ENCODE measurements around the gene CLNK.

DNA sequence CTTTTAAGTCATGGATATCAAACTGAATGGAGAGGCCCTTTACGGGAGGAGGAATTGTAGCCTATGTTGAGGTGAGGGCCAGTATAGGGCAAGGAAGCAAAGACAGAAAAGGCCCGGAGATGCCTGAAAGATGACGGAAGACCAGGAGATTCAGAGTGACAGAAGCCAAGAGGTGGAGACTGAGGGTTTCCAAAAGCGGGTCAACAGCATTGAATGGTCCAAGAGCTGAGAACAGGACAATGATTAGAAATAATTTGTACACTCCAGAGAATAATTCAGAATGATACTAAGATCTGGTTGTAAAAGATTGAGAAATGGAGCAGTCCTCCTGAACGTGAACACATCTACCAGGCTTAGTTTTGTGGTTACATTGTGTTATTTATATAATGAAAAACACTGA lies 181.9 kb downstream of the CLNK start:
- TF ChIP-seq, protein P1, sequence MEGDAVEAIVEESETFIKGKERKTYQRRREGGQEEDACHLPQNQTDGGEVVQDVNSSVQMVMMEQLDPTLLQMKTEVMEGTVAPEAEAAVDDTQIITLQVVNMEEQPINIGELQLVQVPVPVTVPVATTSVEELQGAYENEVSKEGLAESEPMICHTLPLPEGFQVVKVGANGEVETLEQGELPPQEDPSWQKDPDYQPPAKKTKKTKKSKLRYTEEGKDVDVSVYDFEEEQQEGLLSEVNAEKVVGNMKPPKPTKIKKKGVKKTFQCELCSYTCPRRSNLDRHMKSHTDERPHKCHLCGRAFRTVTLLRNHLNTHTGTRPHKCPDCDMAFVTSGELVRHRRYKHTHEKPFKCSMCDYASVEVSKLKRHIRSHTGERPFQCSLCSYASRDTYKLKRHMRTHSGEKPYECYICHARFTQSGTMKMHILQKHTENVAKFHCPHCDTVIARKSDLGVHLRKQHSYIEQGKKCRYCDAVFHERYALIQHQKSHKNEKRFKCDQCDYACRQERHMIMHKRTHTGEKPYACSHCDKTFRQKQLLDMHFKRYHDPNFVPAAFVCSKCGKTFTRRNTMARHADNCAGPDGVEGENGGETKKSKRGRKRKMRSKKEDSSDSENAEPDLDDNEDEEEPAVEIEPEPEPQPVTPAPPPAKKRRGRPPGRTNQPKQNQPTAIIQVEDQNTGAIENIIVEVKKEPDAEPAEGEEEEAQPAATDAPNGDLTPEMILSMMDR (IDR thresholded peaks at IDR 0.05; ENCODE audit: low read depth, low read length, missing input control): no peak
- TF ChIP-seq, protein P2, sequence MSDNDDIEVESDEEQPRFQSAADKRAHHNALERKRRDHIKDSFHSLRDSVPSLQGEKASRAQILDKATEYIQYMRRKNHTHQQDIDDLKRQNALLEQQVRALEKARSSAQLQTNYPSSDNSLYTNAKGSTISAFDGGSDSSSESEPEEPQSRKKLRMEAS (IDR thresholded peaks at IDR 0.05): no peak
- TF ChIP-seq YY1 (IDR thresholded peaks at IDR 0.05) (no peak), RAD21 (IDR thresholded peaks at IDR 0.05) (no peak), JUND (IDR thresholded peaks at IDR 0.05) (no peak), FOXA1 (IDR thresholded peaks at IDR 0.05) (no peak), GABPA (IDR thresholded peaks at IDR 0.05 in 1 of 2, conservative IDR thresholded peaks at IDR 0.05 in 1 of 2) (no peak), HNF4A (conservative IDR thresholded peaks at IDR 0.05) (no peak), SP1 (IDR thresholded peaks at IDR 0.05) (no peak), RXRA (IDR thresholded peaks at IDR 0.05) (no peak)
- TF ChIP-seq, protein P3, sequence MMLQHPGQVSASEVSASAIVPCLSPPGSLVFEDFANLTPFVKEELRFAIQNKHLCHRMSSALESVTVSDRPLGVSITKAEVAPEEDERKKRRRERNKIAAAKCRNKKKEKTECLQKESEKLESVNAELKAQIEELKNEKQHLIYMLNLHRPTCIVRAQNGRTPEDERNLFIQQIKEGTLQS (IDR thresholded peaks at IDR 0.05): no peak
- TF ChIP-seq, protein P4, sequence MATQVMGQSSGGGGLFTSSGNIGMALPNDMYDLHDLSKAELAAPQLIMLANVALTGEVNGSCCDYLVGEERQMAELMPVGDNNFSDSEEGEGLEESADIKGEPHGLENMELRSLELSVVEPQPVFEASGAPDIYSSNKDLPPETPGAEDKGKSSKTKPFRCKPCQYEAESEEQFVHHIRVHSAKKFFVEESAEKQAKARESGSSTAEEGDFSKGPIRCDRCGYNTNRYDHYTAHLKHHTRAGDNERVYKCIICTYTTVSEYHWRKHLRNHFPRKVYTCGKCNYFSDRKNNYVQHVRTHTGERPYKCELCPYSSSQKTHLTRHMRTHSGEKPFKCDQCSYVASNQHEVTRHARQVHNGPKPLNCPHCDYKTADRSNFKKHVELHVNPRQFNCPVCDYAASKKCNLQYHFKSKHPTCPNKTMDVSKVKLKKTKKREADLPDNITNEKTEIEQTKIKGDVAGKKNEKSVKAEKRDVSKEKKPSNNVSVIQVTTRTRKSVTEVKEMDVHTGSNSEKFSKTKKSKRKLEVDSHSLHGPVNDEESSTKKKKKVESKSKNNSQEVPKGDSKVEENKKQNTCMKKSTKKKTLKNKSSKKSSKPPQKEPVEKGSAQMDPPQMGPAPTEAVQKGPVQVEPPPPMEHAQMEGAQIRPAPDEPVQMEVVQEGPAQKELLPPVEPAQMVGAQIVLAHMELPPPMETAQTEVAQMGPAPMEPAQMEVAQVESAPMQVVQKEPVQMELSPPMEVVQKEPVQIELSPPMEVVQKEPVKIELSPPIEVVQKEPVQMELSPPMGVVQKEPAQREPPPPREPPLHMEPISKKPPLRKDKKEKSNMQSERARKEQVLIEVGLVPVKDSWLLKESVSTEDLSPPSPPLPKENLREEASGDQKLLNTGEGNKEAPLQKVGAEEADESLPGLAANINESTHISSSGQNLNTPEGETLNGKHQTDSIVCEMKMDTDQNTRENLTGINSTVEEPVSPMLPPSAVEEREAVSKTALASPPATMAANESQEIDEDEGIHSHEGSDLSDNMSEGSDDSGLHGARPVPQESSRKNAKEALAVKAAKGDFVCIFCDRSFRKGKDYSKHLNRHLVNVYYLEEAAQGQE (IDR thresholded peaks at IDR 0.05): no peak
